Small intestine (tissue), 7 donors: Measurements from ENCODE around the gene YY1AP1. TPM values are rescaled to one million over a fixed set of nuclear protein-coding genes. Genes with fewer than 3 reads are reported as not detected.
"Not testable (repeated sequence)": the region's sequence is repeated elsewhere in the genome, so short reads cannot be mapped to it uniquely, and the experiment has no call there.

Source experiments
- DNase-seq, 2 donors: peaks; one replicate each; pipeline versions ENCODE4 v3.0.0 to v3.0.0-alpha.2; 2013
- FAIRE-seq: peaks from 2 replicates; lab custom pipeline; 2012; peaks lifted over from hg19 to GRCh38; lab: Jason Lieb, UNC
- H3K27ac ChIP-seq, 3 donors: one replicate each; pipeline ENCODE4 v1.5.1; 2013; ENCODE audit warnings: low read length in 2 of 3, mild to moderate bottlenecking in 2 of 3, control low read depth in 1 of 3, inconsistent platforms in 1 of 3, low read depth in 1 of 3, moderate library complexity in 1 of 3
- H3K27me3 ChIP-seq, 3 donors: one replicate each; pipeline ENCODE4 v1.6.1; 2013; ENCODE audit warnings: low read length in 3 of 3, inconsistent platforms in 1 of 3; ENCODE audit not compliant: control insufficient read depth in 3 of 3, insufficient read depth in 3 of 3
- H3K36me3 ChIP-seq, 3 donors: one replicate each; pipeline ENCODE4 v1.6.1; 2013; ENCODE audit warnings: low read length in 3 of 3, inconsistent platforms in 1 of 3, low read depth in 1 of 3, mild to moderate bottlenecking in 1 of 3, moderate library complexity in 1 of 3; ENCODE audit not compliant: control insufficient read depth in 3 of 3, insufficient read depth in 2 of 3
- H3K4me1 ChIP-seq, 3 donors: one replicate each; pipeline ENCODE4 v1.6.1; 2013; ENCODE audit warnings: low read length in 2 of 3, inconsistent platforms in 1 of 3, low read depth in 1 of 3, mild to moderate bottlenecking in 1 of 3, moderate library complexity in 1 of 3; ENCODE audit not compliant: control insufficient read depth in 3 of 3, insufficient read depth in 2 of 3
- H3K4me3 ChIP-seq, 3 donors: one replicate each; pipeline ENCODE4 v1.5.1; 2013; ENCODE audit warnings: low read length in 3 of 3, control low read depth in 1 of 3, inconsistent platforms in 1 of 3, low read depth in 1 of 3, mild to moderate bottlenecking in 1 of 3, moderate library complexity in 1 of 3
- H3K9me3 ChIP-seq, 2 donors: one replicate each; pipeline ENCODE4 v1.6.1; 2013; ENCODE audit warnings: low read depth in 1 of 2, low read length in 1 of 2; ENCODE audit not compliant: control insufficient read depth in 2 of 2, insufficient read depth in 1 of 2
- WGBS, 3 donors: extraction: QIAGEN DNeasy Blood & Tissue Kit; methylation state at CpG; one replicate each; pipeline ENCODE4 v1.1.7; 2013; 5-methylcytosine and 5-hydroxymethylcytosine counted together
- polyA plus RNA-seq, 4 donors: library from polyadenylated mRNA; stranded (reverse) in 3 of 4; unstranded in 1 of 4; fragments of 200-250 nt in 3 of 4; fragments of 120-200 nt in 1 of 4; gene quantifications; one replicate each; pipeline versions ENCODE4 v1.2.1 to v1.2.3, GENCODE V29; 2013
- donor health status: healthy with polysubstance abuse.
- donor health status: control.
- donor health status: control.
- donor health status: Bipolar disorder and iron deficiency.
- donor health status: healthy.

YY1AP1 gene
- polyA plus RNA-seq, 4 donors = 29.4 to 54.8 (median 35.2) TPM

GRCh38 chr1:155715777-155716176 is 27.2 kb upstream of the YY1AP1 start:
- no peak for DNase-seq
- no peak for FAIRE-seq
- peaks cover 2 to 26% (median 2%) of the 10 kb centered on the region in 3 donors for H3K36me3 ChIP-seq
- no peaks in the 10 kb centered on the region for H3K9me3 ChIP-seq
- H3K4me1 ChIP-seq = no peaks in the 10 kb centered on the region
- no peak overlapping the region for H3K4me3 ChIP-seq
- H3K27me3 ChIP-seq = no peaks in the 10 kb centered on the region
- no peak overlapping the region for H3K27ac ChIP-seq
- WGBS, 3 donors = 96 to 98% (median 96%) methylated on average over 5 of the region's 5 CpGs

- WGBS, 3 donors = 95 to 99% (median 98%) methylated on average over 3 of the region's 3 CpGs
- H3K4me3 ChIP-seq, H3K9me3 ChIP-seq, DNase-seq, FAIRE-seq, H3K27me3 ChIP-seq, H3K4me1 ChIP-seq, H3K27ac ChIP-seq: not testable (repeated sequence)
- peaks cover 2 to 25% (median 2%) of the 10 kb centered on the region in 3 donors for H3K36me3 ChIP-seq
These were observed 26.5 kb upstream of the YY1AP1 start for GRCh38 chr1:155715056-155715455.

- Histone ChIP-seq H3K9me3 (peaks cover 0 to 6% of the 10 kb centered on the region in 2 donors), H3K4me1 (no peaks in the 10 kb centered on the region), H3K4me3 (no peak overlapping the region), H3K27ac (no peak overlapping the region), H3K27me3 (no peaks in the 10 kb centered on the region), H3K36me3 (peaks cover 2 to 15% (median 2%) of the 10 kb centered on the region in 3 donors)
- whole genome bisulfite sequencing, 3 donors = 76 to 85% (median 78%) methylated on average over 2 of the region's 2 CpGs
- FAIRE-seq = no peak
- DNase-seq = no peak
These were observed 24.5 kb upstream of the YY1AP1 start for GRCh38 chr1:155713075-155713474.

GRCh38 chr1:155712636-155713035 is 24.1 kb upstream of the YY1AP1 start:
- WGBS, 3 donors = 90 to 95% (median 90%) methylated on average over 3 of the region's 3 CpGs
- FAIRE-seq, H3K27ac ChIP-seq, H3K4me3 ChIP-seq, H3K4me1 ChIP-seq, DNase-seq, H3K27me3 ChIP-seq, H3K9me3 ChIP-seq: not testable (repeated sequence)
- peaks cover 2 to 13% (median 2%) of the 10 kb centered on the region in 3 donors for H3K36me3 ChIP-seq

GRCh38 chr1:155711457-155711856 is 22.9 kb upstream of the YY1AP1 start:
- not testable (repeated sequence) for H3K9me3 ChIP-seq, H3K4me3 ChIP-seq, FAIRE-seq, DNase-seq, H3K27me3 ChIP-seq, H3K4me1 ChIP-seq, H3K27ac ChIP-seq
- H3K36me3 ChIP-seq = peaks cover 0 to 11% (median 2%) of the 10 kb centered on the region in 3 donors
- WGBS, 3 donors = 85 to 100% (median 93%) methylated on average over 1 to 2 of the region's 3 CpGs

- DNase-seq (no peak), FAIRE-seq (no peak)
- H3K4me3 ChIP-seq = no peak overlapping the region
- H3K9me3 ChIP-seq = peaks cover 0 to 6% of the 10 kb centered on the region in 2 donors
- peaks cover 0 to 5% (median 2%) of the 10 kb centered on the region in 3 donors for H3K36me3 ChIP-seq
- no peak overlapping the region for H3K27ac ChIP-seq
- no peaks in the 10 kb centered on the region for H3K27me3 ChIP-seq
- 93 to 100% (median 97%) methylated on average over 3 of the region's 3 CpGs for WGBS, 3 donors
- H3K4me1 ChIP-seq = no peaks in the 10 kb centered on the region
These were observed 20.8 kb upstream of the YY1AP1 start for GRCh38 chr1:155709391-155709790.

GRCh38 chr1:155706139-155706538 is 17.6 kb upstream of the YY1AP1 start:
- peaks cover 0 to 6% of the 10 kb centered on the region in 2 donors for H3K9me3 ChIP-seq
- no peaks in the 10 kb centered on the region for H3K4me1 ChIP-seq
- H3K36me3 ChIP-seq = peaks cover 0 to 3% (median 0%) of the 10 kb centered on the region in 3 donors
- H3K4me3 ChIP-seq = no peak overlapping the region
- FAIRE-seq = no peak
- 81 to 93% (median 83%) methylated on average over 5 of the region's 5 CpGs for WGBS, 3 donors
- H3K27ac ChIP-seq = no peak overlapping the region
- DNase-seq = peak in 1 of 2 donors; percentile 49
- no peaks in the 10 kb centered on the region for H3K27me3 ChIP-seq

GRCh38 chr1:155704414-155704813 is 15.8 kb upstream of the YY1AP1 start:
- DNase-seq, FAIRE-seq, H3K4me1 ChIP-seq, H3K4me3 ChIP-seq, H3K36me3 ChIP-seq, H3K27me3 ChIP-seq, H3K27ac ChIP-seq, H3K9me3 ChIP-seq: not testable (repeated sequence)
- 85 to 92% (median 91%) methylated on average over 4 to 5 of the region's 5 CpGs for WGBS, 3 donors

GRCh38 chr1:155703216-155703615 is 14.6 kb upstream of the YY1AP1 start:
- Histone ChIP-seq H3K4me1 (peaks cover 0 to 3% (median 0%) of the 10 kb centered on the region in 3 donors), H3K4me3 (no peak overlapping the region), H3K27ac (no peak overlapping the region), H3K27me3 (no peaks in the 10 kb centered on the region), H3K36me3 (no peaks in the 10 kb centered on the region), H3K9me3 (no peaks in the 10 kb centered on the region)
- no peak for FAIRE-seq
- WGBS, 3 donors = 91 to 95% (median 92%) methylated on average over 6 of the region's 6 CpGs
- no peak for DNase-seq
